Neural progenitor cell (in vitro differentiated cells): ENCODE measurements around the gene DRG2. TPM values are rescaled to one million over a fixed set of nuclear protein-coding genes. Genes with fewer than 3 reads are reported as not detected.

Experiments
- DNase-seq: peaks from one replicate; pipeline ENCODE4 v3.0.0-alpha.2; 2016; ENCODE audit warnings: low spot score
- H2AFZ ChIP-seq: fragments of 200-600 bp; sonication (generic); replicated peaks from 2 replicates; pipeline ENCODE4 v1.6.1; 2016; ENCODE audit warnings: antibody characterized with exemption
- H3F3A ChIP-seq: fragments of 200-600 bp; sonication (generic); 2 replicates; pipeline ENCODE4 v1.6.1; 2016; ENCODE audit warnings: antibody characterized with exemption, low read depth
- H3K27ac ChIP-seq: fragments of 200-600 bp; sonication (generic); 2 replicates; pipeline ENCODE4 v1.5.1; 2016; ENCODE audit warnings: mild to moderate bottlenecking
- H3K27me3 ChIP-seq: fragments of 200-600 bp; sonication (generic); 2 replicates; pipeline ENCODE4 v1.6.1; 2016; ENCODE audit warnings: mild to moderate bottlenecking, moderate library complexity
- H3K36me3 ChIP-seq: fragments of 200-600 bp; sonication (generic); 2 replicates; pipeline ENCODE4 v1.5.1; 2016
- H3K4me1 ChIP-seq: fragments of 200-600 bp; sonication (generic); 2 replicates; pipeline ENCODE4 v1.6.1; 2016; ENCODE audit warnings: mixed run types
- H3K4me2 ChIP-seq: fragments of 200-600 bp; sonication (generic); 2 replicates; pipeline ENCODE4 v1.6.1; 2016
- H3K4me3 ChIP-seq: fragments of 200-600 bp; sonication (generic); 2 replicates; pipeline ENCODE4 v1.5.1; 2016
- H3K79me2 ChIP-seq: fragments of 200-600 bp; sonication (generic); 2 replicates; pipeline ENCODE4 v1.6.1; 2016; ENCODE audit warnings: low read depth
- H3K9ac ChIP-seq: fragments of 200-600 bp; sonication (generic); 2 replicates; pipeline ENCODE4 v1.6.1; 2016
- H3K9me3 ChIP-seq: fragments of 200-600 bp; sonication (generic); 2 replicates; pipeline ENCODE4 v1.5.1; 2016; ENCODE audit warnings: low read depth
- H4K20me1 ChIP-seq: fragments of 200-600 bp; sonication (generic); 2 replicates; pipeline ENCODE4 v1.6.1; 2016; ENCODE audit warnings: low read depth
- H3K27ac Mint-ChIP-seq: 3 replicates; pipeline ENCODE4 v1.8.0; 2021; ENCODE audit warnings: mixed read lengths
- H3K27me3 Mint-ChIP-seq: 2 replicates; pipeline ENCODE4 v1.8.0; 2022; ENCODE audit warnings: low read depth, mild to moderate bottlenecking, inconsistent platforms, moderate library complexity, mixed read lengths; ENCODE audit not compliant: insufficient read depth
- H3K36me3 Mint-ChIP-seq: 3 replicates; pipeline ENCODE4 v1.8.0; 2021; ENCODE audit warnings: mixed read lengths
- H3K4me1 Mint-ChIP-seq: 3 replicates; pipeline ENCODE4 v1.8.0; 2021; ENCODE audit warnings: mixed read lengths
- H3K4me3 Mint-ChIP-seq: 3 replicates; pipeline ENCODE4 v1.8.0; 2021; ENCODE audit warnings: mild to moderate bottlenecking, moderate library complexity, mixed read lengths
- H3K9me3 Mint-ChIP-seq: 3 replicates; pipeline ENCODE4 v1.8.0; 2020; ENCODE audit warnings: mixed read lengths
- EZH2 ChIP-seq: fragments of 200-600 bp; sonication (generic); IDR thresholded peaks from 2 replicates; pipeline ENCODE4 v1.6.1; 2017; ENCODE audit warnings: antibody characterized with exemption, mild to moderate bottlenecking, moderate library complexity
- EZH2phosphoT487 ChIP-seq: fragments of 200-600 bp; sonication (generic); IDR thresholded peaks from 2 replicates; pipeline ENCODE4 v1.6.1; 2017; ENCODE audit warnings: antibody characterized with exemption
- total RNA-seq: library from RNA; depleted of rRNA; stranded (reverse); fragments of >200 nt; gene quantifications from 2 replicates; pipeline ENCODE4 v1.2.3, GENCODE V29; 2015; ENCODE audit warnings: low replicate concordance
- TF ChIP-seq, protein P1 (sequence below): fragments of 200-600 bp; sonication (generic); IDR thresholded peaks from 2 replicates; pipeline ENCODE4 v1.5.1; 2017; ENCODE audit warnings: antibody characterized with exemption, mild to moderate bottlenecking

Gene DRG2
- total RNA-seq, 1 donor from 2014 or later, result 24.8 TPM

- H3K27ac Mint-ChIP-seq, result no peak overlapping the region
- H3K9ac ChIP-seq, result no peak overlapping the region
- H3K9me3 ChIP-seq, result no peaks in the 10 kb centered on the region
- no peaks in the 10 kb centered on the region for H3K27me3 ChIP-seq
- no peak overlapping the region for H3K27ac ChIP-seq
- no peak overlapping the region for H3K4me2 ChIP-seq
- no peak overlapping the region for H3K4me3 Mint-ChIP-seq
- no peaks in the 10 kb centered on the region for H3K79me2 ChIP-seq
- H3K27me3 Mint-ChIP-seq, result peaks cover 2% of the 10 kb centered on the region
- no peaks in the 10 kb centered on the region for H3K4me1 ChIP-seq
- no peak for DNase-seq
- H3F3A ChIP-seq, result no peaks in the 10 kb centered on the region
- no peaks in the 10 kb centered on the region for H3K9me3 Mint-ChIP-seq
- no peaks in the 10 kb centered on the region for H3K36me3 ChIP-seq
- H4K20me1 ChIP-seq, result no peaks in the 10 kb centered on the region
- H3K36me3 Mint-ChIP-seq, result peaks cover 30% of the 10 kb centered on the region
- H3K4me3 ChIP-seq, result no peak overlapping the region
- TF ChIP-seq EZH2, result no peak
- TF ChIP-seq, protein P1, sequence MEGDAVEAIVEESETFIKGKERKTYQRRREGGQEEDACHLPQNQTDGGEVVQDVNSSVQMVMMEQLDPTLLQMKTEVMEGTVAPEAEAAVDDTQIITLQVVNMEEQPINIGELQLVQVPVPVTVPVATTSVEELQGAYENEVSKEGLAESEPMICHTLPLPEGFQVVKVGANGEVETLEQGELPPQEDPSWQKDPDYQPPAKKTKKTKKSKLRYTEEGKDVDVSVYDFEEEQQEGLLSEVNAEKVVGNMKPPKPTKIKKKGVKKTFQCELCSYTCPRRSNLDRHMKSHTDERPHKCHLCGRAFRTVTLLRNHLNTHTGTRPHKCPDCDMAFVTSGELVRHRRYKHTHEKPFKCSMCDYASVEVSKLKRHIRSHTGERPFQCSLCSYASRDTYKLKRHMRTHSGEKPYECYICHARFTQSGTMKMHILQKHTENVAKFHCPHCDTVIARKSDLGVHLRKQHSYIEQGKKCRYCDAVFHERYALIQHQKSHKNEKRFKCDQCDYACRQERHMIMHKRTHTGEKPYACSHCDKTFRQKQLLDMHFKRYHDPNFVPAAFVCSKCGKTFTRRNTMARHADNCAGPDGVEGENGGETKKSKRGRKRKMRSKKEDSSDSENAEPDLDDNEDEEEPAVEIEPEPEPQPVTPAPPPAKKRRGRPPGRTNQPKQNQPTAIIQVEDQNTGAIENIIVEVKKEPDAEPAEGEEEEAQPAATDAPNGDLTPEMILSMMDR, result no peak
- TF ChIP-seq EZH2phosphoT487, result no peak
- no peaks in the 10 kb centered on the region for H3K4me1 Mint-ChIP-seq
- no peak overlapping the region for H2AFZ ChIP-seq
Observed at GRCh38 chr17:18055597-18055996, 32.2 kb upstream of the DRG2 start.

- DNase-seq, result no peak
- Histone ChIP-seq H2AFZ (no peak overlapping the region), H3K36me3 (no peaks in the 10 kb centered on the region), H3K4me2 (no peak overlapping the region), H3K4me1 (no peaks in the 10 kb centered on the region), H3F3A (no peaks in the 10 kb centered on the region), H3K27ac (no peak overlapping the region), H4K20me1 (no peaks in the 10 kb centered on the region), H3K9ac (no peak overlapping the region), H3K27me3 (no peaks in the 10 kb centered on the region), H3K9me3 (no peaks in the 10 kb centered on the region), H3K4me3 (no peak overlapping the region), H3K79me2 (no peaks in the 10 kb centered on the region)
- H3K4me3 Mint-ChIP-seq, result no peak overlapping the region
- H3K27me3 Mint-ChIP-seq, result peaks cover 3% of the 10 kb centered on the region
- peaks cover 30% of the 10 kb centered on the region for H3K36me3 Mint-ChIP-seq
- H3K27ac Mint-ChIP-seq, result no peak overlapping the region
- H3K9me3 Mint-ChIP-seq, result no peaks in the 10 kb centered on the region
- TF ChIP-seq, protein P1, result no peak
- no peak for TF ChIP-seq EZH2phosphoT487
- no peak for TF ChIP-seq EZH2
- H3K4me1 Mint-ChIP-seq, result no peaks in the 10 kb centered on the region
Observed at GRCh38 chr17:18056214-18056613, 31.5 kb upstream of the DRG2 start.

- no peaks in the 10 kb centered on the region for H3K79me2 ChIP-seq
- no peaks in the 10 kb centered on the region for H3F3A ChIP-seq
- no peak overlapping the region for H3K27ac Mint-ChIP-seq
- no peak overlapping the region for H3K9ac ChIP-seq
- H3K27ac ChIP-seq, result no peak overlapping the region
- no peaks in the 10 kb centered on the region for H3K36me3 ChIP-seq
- no peaks in the 10 kb centered on the region for H3K9me3 ChIP-seq
- H3K9me3 Mint-ChIP-seq, result no peaks in the 10 kb centered on the region
- TF ChIP-seq EZH2phosphoT487 (no peak), EZH2 (no peak)
- TF ChIP-seq, protein P1, result no peak
- no peaks in the 10 kb centered on the region for H3K4me1 ChIP-seq
- no peak for DNase-seq
- no peaks in the 10 kb centered on the region for H3K4me1 Mint-ChIP-seq
- H3K27me3 ChIP-seq, result no peaks in the 10 kb centered on the region
- H3K4me3 Mint-ChIP-seq, result no peak overlapping the region
- no peak overlapping the region for H3K4me3 ChIP-seq
- no peak overlapping the region for H2AFZ ChIP-seq
- H3K36me3 Mint-ChIP-seq, result peaks cover 26% of the 10 kb centered on the region
- no peaks in the 10 kb centered on the region for H4K20me1 ChIP-seq
- peaks cover 3% of the 10 kb centered on the region for H3K27me3 Mint-ChIP-seq
- no peak overlapping the region for H3K4me2 ChIP-seq
Observed at GRCh38 chr17:18059283-18059682, 28.5 kb upstream of the DRG2 start.
